GM12864 (cell line): ENCODE data around the gene UGT3A2.

Experiments used
- DNase-seq: peaks from one replicate; pipeline ENCODE4 v3.0.0-alpha.2; 2011; ENCODE audit warnings: low read depth
- H3K4me3 ChIP-seq: 2 replicates; pipeline ENCODE4 v1.5.1; 2011; ENCODE audit warnings: mild to moderate bottlenecking, low read depth, low read length, control low read depth
- TF ChIP-seq, protein P1 (sequence below): IDR thresholded peaks from 2 replicates; pipeline ENCODE4 v1.5.1; 2011; ENCODE audit warnings: low read depth, mild to moderate bottlenecking, moderate library complexity, low read length, control low read depth, inconsistent platforms; ENCODE audit errors: missing control alignments

Gene UGT3A2

DNA sequence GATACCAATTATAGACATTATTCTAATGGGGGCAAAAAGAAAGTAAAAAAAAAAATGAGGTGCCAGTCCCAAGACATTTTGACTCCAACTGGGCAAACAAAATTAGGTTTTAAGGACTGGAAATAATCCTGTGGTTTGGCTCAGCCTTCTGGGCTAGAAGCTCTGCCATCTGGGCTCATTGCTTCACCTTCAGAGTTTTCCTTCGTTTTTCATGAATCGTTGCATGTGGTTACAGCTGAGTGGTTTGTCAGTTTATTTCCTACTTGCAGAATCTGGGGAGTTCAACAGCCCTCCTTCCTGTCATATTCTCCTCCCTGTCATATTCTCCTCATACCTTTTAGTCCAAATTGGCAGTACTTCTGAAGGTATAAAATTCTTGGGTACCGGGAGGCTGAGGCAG lies 12.0 kb downstream of the UGT3A2 start:
- no peak for DNase-seq
- H3K4me3 ChIP-seq: no peak overlapping the region
- TF ChIP-seq, protein P1, sequence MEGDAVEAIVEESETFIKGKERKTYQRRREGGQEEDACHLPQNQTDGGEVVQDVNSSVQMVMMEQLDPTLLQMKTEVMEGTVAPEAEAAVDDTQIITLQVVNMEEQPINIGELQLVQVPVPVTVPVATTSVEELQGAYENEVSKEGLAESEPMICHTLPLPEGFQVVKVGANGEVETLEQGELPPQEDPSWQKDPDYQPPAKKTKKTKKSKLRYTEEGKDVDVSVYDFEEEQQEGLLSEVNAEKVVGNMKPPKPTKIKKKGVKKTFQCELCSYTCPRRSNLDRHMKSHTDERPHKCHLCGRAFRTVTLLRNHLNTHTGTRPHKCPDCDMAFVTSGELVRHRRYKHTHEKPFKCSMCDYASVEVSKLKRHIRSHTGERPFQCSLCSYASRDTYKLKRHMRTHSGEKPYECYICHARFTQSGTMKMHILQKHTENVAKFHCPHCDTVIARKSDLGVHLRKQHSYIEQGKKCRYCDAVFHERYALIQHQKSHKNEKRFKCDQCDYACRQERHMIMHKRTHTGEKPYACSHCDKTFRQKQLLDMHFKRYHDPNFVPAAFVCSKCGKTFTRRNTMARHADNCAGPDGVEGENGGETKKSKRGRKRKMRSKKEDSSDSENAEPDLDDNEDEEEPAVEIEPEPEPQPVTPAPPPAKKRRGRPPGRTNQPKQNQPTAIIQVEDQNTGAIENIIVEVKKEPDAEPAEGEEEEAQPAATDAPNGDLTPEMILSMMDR: no peak

DNA sequence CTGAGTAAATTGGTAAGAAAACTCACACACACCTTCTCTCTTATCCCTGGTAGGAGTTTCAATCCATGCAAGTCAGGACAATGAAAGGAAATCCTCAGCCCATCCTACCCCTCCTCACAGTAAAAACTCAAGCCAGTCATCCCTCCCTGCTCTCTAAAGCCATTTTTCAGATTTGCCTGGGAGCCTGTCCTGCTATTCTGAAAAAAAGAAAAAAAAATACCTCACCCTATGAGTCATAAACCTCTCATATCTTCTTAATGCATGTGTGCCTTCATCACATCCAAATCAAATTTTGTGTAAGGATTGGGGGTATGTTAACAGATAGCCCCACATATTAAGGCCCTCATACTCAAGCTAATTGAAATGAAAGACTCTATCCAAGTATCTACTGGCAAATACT lies 14.1 kb downstream of the UGT3A2 start:
- no peak overlapping the region for H3K4me3 ChIP-seq
- TF ChIP-seq, protein P1: no peak
- DNase-seq: no peak

DNA sequence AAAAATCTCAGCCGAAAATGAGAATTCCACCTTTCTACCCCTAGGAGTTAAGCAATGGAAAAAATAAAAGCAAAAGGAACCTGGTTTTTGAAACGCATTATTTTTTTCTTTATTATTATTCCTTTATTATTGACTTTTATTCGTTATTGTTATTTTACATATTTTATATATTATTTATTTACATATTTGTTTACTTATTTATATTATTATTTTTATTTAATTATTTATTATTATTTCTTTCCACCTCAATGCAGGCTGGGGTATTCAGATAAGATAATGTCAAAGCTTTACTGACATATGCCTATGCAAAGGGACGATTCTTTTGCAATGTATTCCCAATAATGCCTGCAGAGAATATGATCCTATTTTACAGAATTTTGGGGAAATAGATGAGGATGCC lies 16.7 kb downstream of the UGT3A2 start:
- TF ChIP-seq, protein P1: no peak
- no peak overlapping the region for H3K4me3 ChIP-seq
- no peak for DNase-seq

DNA sequence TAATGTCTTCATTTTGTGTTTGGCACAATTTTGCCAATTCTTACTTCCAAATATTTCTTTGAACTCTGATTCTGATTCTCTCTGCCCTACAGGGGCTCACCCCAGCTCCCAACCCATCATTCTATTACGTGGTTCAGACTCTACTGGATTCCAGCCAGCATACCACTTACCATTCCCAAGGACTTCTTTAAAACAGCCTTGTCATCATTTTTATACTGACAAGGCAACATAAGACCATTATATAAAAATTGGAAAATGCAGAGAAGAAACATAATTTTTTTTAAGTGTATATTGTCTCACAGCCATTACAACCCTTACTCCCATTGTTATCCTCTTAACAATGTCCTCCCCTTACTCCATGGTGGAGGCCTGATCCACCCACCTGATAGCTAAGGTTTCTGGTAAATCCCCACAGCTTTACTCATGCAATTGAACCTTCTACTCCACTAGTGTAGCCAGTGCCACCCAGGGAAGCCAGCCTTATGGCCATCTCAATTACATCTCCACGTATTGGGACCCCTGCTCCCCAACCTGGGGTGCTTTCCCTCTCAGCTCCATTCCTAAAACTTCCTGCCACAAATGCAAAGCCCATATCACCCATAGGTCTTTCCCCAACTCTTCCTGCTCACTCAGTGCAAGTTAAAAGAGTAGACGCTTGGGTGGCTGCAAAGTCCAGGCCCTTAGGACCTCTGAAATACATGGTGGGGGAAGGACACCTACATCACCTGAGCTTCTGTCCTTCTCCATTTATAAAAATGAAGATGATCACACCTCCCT lies 19.1 kb downstream of the UGT3A2 start:
- H3K4me3 ChIP-seq: no peak overlapping the region
- TF ChIP-seq, protein P1: no peak
- DNase-seq: no peak

DNA sequence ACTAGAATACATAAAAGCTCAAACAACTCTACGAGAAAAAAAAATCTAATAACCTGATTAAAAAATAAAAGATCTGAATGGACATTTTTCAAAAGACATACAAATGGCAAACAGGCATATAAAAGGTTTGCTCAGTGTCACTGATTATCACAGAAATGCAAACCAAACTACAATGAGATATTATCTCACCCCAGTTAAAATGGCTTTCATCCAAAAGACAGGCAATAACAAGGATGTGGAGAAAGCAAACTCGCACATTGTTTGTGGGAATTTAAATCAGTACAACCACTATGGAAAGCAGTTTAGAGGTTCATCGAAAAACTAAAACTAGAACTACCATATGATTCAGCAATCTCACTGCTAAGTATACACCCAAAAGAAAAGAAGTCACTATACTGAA lies 20.8 kb downstream of the UGT3A2 start:
- no peak overlapping the region for H3K4me3 ChIP-seq
- no peak for DNase-seq
- TF ChIP-seq, protein P1: no peak

DNA sequence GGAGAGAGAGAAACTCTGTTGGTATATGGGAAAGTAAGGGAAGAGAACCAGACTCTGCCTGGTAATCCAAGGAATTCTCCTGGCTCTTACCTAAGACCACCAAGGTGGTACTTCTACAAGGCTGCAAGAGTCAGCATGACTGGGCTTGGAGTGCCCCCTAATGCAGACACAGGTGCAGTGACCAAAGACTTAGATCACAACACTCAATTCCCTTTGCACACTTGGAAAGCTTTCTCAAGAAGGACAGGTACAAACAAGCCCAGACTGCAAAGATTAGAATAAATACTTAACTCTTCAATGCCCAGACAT lies 25.2 kb downstream of the UGT3A2 start:
- DNase-seq: no peak
- H3K4me3 ChIP-seq: no peak overlapping the region
- TF ChIP-seq, protein P1: no peak
